ENCODE measurements around the gene MED31.

The MED31 gene

DNA sequence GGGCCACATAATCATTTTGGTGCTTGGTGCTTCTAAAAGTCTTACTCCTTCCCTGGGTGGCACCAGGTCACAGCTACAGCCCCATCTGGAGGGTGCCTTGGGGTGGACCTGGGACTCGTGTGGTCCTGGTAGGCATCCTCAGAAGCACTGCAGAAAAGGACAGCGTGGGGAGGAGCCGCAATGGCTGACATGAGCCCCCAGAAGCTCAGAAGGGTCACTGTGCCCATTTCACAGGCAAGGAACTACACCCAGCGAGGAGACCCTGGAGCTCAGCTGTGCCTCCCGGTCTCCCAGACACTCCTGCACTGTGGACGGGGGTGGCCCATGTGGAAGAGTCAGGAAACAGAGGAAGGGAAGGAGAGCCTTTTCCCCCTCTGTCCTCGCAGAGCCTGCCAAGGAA lies 26.5 kb upstream of the MED31 start:
- peaks cover 6 to 16% of the 10 kb centered on the region in 2 donors for H3K27me3 ChIP-seq (ENCODE audit: control insufficient read depth in 2 of 2, insufficient read depth in 2 of 2, low read length in 2 of 2)
- H3K36me3 ChIP-seq (ENCODE audit: control insufficient read depth in 2 of 2, insufficient read depth in 2 of 2, low read length in 2 of 2): no peaks in the 10 kb centered on the region
- H3K4me3 ChIP-seq (ENCODE audit: low read length in 2 of 2): no peak overlapping the region
- H3K27ac ChIP-seq (ENCODE audit: low read depth in 2 of 2, low read length in 2 of 2): no peak overlapping the region
- H3K9me3 ChIP-seq (ENCODE audit: control insufficient read depth in 2 of 2, low read length in 2 of 2): no peaks in the 10 kb centered on the region
- H3K9ac ChIP-seq (ENCODE audit: low read depth in 1 of 2, low read length in 2 of 2): no peak overlapping the region
- no peaks in the 10 kb centered on the region for H3K4me1 ChIP-seq (ENCODE audit: control insufficient read depth in 2 of 2, insufficient read depth in 2 of 2, low read length in 2 of 2)

DNA sequence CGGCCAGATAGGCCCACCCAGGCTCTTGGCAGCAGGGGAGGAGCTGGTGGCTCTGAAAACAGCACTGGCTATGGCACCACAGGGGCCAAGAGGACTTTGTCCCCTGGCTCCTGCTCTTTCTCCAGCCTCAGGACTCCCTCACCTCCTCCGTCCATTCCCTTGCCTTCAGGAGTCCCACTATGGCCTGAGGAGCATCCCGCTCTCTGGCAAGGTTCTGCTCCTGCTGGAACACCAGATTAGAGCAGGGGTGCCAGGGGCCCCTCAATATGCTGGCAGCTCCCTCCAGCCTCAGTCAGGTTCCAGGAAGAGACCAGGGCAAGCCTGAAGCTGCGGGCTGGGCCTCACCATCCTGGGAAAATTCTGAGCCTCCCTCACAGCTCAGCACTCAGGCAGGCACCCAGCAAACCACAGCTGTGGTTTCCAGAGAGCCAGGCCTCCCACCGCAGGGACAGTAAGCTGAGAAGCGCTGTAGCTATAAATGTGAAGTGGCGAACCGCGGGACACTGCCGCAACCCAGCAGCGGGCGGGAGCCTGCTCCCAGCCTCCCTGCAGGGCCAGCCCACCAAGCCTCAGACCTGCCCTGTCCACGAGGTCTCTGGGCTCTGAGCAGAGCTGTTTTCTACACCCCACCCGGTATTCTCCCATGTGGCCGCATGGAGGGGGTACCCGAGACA lies 25.9 kb upstream of the MED31 start:
- Histone ChIP-seq H3K4me3 (ENCODE audit: low read length in 2 of 2) (no peak overlapping the region), H3K9me3 (ENCODE audit: control insufficient read depth in 2 of 2, low read length in 2 of 2) (no peaks in the 10 kb centered on the region), H3K9ac (ENCODE audit: low read depth in 1 of 2, low read length in 2 of 2) (no peak overlapping the region), H3K4me1 (ENCODE audit: control insufficient read depth in 2 of 2, insufficient read depth in 2 of 2, low read length in 2 of 2) (no peaks in the 10 kb centered on the region), H3K27me3 (ENCODE audit: control insufficient read depth in 2 of 2, insufficient read depth in 2 of 2, low read length in 2 of 2) (peaks cover 6 to 14% of the 10 kb centered on the region in 2 donors), H3K36me3 (ENCODE audit: control insufficient read depth in 2 of 2, insufficient read depth in 2 of 2, low read length in 2 of 2) (no peaks in the 10 kb centered on the region), H3K27ac (ENCODE audit: low read depth in 2 of 2, low read length in 2 of 2) (no peak overlapping the region)

DNA sequence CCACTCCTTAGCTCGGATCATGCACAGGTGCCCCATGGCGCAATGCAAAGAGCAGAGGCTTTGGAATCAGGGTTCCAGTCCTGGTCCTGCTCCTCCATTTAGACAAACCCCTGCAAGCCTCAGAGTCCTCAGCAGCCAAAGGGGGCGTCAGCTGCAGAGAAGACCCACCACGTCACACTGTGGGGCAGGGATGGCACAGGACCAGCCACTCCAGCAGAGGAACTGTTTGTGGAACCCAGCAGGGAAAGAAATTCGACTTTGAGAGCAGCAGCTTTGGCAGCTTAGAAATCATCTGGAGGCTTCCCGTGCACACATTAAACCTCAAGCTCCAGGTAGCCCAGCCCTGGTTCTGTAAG lies 25.4 kb upstream of the MED31 start:
- no peaks in the 10 kb centered on the region for H3K9me3 ChIP-seq (ENCODE audit: control insufficient read depth in 2 of 2, low read length in 2 of 2)
- no peak overlapping the region for H3K27ac ChIP-seq (ENCODE audit: low read depth in 2 of 2, low read length in 2 of 2)
- no peak overlapping the region for H3K4me3 ChIP-seq (ENCODE audit: low read length in 2 of 2)
- no peak overlapping the region for H3K9ac ChIP-seq (ENCODE audit: low read depth in 1 of 2, low read length in 2 of 2)
- peaks cover 6 to 13% of the 10 kb centered on the region in 2 donors for H3K27me3 ChIP-seq (ENCODE audit: control insufficient read depth in 2 of 2, insufficient read depth in 2 of 2, low read length in 2 of 2)
- no peaks in the 10 kb centered on the region for H3K4me1 ChIP-seq (ENCODE audit: control insufficient read depth in 2 of 2, insufficient read depth in 2 of 2, low read length in 2 of 2)
- no peaks in the 10 kb centered on the region for H3K36me3 ChIP-seq (ENCODE audit: control insufficient read depth in 2 of 2, insufficient read depth in 2 of 2, low read length in 2 of 2)

DNA sequence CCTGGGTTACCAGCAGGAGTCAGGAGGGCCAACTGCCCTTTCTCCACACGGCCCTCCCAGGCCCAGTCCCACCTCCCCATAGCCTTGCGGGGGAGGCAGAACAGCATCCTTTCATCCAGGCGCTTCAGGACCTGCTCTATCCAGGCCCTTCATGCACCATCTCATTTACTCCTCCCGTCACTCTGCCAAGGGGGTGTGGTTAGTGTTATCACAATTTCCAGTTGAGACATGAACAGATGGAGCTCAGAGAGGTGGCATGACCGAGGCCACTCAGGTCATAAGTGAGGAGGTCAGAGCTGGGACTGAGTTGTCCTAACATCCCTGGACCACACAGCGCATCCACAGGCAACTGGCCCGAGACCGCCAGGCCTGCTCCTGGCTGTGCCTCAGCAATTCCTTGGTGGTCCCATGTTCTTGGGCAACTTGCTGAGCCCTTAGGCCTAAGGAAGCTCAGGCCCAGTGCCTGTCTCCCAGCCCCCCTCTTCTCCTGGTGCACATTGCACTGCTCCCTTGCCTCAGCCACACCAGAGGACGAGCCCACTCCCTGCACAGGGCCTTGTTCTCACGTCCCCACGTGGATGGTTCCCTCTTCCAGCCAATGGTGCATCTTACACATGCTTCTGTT lies 23.9 kb upstream of the MED31 start:
- Histone ChIP-seq H3K27me3 (ENCODE audit: control insufficient read depth in 2 of 2, insufficient read depth in 2 of 2, low read length in 2 of 2) (peaks cover 6 to 13% of the 10 kb centered on the region in 2 donors), H3K4me3 (ENCODE audit: low read length in 2 of 2) (no peak overlapping the region), H3K4me1 (ENCODE audit: control insufficient read depth in 2 of 2, insufficient read depth in 2 of 2, low read length in 2 of 2) (no peaks in the 10 kb centered on the region), H3K36me3 (ENCODE audit: control insufficient read depth in 2 of 2, insufficient read depth in 2 of 2, low read length in 2 of 2) (no peaks in the 10 kb centered on the region), H3K27ac (ENCODE audit: low read depth in 2 of 2, low read length in 2 of 2) (no peak overlapping the region), H3K9ac (ENCODE audit: low read depth in 1 of 2, low read length in 2 of 2) (no peak overlapping the region), H3K9me3 (ENCODE audit: control insufficient read depth in 2 of 2, low read length in 2 of 2) (no peaks in the 10 kb centered on the region)

DNA sequence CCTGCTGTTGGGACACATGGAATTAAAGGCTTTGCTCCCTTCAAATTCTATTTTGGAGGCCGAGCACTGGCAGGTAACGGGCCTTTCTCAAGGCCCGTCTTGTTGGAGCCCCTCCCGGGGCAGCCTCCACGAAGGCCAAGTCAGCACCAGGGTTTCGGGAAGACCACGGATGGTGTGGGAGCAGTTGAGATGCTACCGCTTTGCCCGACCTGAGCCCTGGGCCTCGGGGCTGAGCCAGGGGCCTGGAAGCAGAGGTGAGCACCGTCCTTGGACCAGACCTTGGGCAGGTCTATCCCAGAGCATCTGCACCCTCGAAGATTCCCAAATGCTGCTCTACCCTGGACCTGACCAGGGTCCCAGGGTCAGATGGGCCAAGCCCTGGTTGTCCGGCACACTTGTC lies 23.2 kb upstream of the MED31 start:
- H3K9ac ChIP-seq (ENCODE audit: low read depth in 1 of 2, low read length in 2 of 2): no peak overlapping the region
- H3K4me1 ChIP-seq (ENCODE audit: control insufficient read depth in 2 of 2, insufficient read depth in 2 of 2, low read length in 2 of 2): no peaks in the 10 kb centered on the region
- H3K36me3 ChIP-seq (ENCODE audit: control insufficient read depth in 2 of 2, insufficient read depth in 2 of 2, low read length in 2 of 2): no peaks in the 10 kb centered on the region
- no peak overlapping the region for H3K27ac ChIP-seq (ENCODE audit: low read depth in 2 of 2, low read length in 2 of 2)
- no peak overlapping the region for H3K4me3 ChIP-seq (ENCODE audit: low read length in 2 of 2)
- no peaks in the 10 kb centered on the region for H3K9me3 ChIP-seq (ENCODE audit: control insufficient read depth in 2 of 2, low read length in 2 of 2)
- H3K27me3 ChIP-seq (ENCODE audit: control insufficient read depth in 2 of 2, insufficient read depth in 2 of 2, low read length in 2 of 2): peaks cover 6 to 13% of the 10 kb centered on the region in 2 donors

DNA sequence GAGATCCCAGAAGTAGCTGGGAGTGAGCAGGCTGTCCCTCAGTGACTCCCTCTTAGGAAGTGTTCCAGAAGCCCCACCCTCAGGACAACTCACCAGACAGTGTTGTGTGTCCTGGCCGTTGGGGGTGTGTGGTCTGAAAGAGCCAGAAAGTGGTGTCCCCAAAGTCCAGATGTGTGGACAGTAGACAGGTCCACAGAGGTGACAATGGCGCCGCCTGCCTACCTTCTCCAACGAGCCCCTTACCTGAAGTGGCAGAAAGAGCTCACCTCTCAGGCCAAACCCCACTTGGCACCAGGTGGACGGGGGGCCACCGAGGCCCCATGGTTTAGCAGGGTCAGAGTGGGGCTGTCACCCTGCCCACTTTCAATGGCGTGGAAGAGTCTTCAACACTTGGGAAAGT lies 20.0 kb upstream of the MED31 start:
- no peaks in the 10 kb centered on the region for H3K36me3 ChIP-seq (ENCODE audit: control insufficient read depth in 2 of 2, insufficient read depth in 2 of 2, low read length in 2 of 2)
- peaks cover 0 to 1% of the 10 kb centered on the region in 2 donors for H3K27me3 ChIP-seq (ENCODE audit: control insufficient read depth in 2 of 2, insufficient read depth in 2 of 2, low read length in 2 of 2)
- H3K9me3 ChIP-seq (ENCODE audit: control insufficient read depth in 2 of 2, low read length in 2 of 2): no peaks in the 10 kb centered on the region
- H3K4me1 ChIP-seq (ENCODE audit: control insufficient read depth in 2 of 2, insufficient read depth in 2 of 2, low read length in 2 of 2): no peaks in the 10 kb centered on the region
- no peak overlapping the region for H3K4me3 ChIP-seq (ENCODE audit: low read length in 2 of 2)
- H3K27ac ChIP-seq (ENCODE audit: low read depth in 2 of 2, low read length in 2 of 2): no peak overlapping the region
- no peak overlapping the region for H3K9ac ChIP-seq (ENCODE audit: low read depth in 1 of 2, low read length in 2 of 2)

DNA sequence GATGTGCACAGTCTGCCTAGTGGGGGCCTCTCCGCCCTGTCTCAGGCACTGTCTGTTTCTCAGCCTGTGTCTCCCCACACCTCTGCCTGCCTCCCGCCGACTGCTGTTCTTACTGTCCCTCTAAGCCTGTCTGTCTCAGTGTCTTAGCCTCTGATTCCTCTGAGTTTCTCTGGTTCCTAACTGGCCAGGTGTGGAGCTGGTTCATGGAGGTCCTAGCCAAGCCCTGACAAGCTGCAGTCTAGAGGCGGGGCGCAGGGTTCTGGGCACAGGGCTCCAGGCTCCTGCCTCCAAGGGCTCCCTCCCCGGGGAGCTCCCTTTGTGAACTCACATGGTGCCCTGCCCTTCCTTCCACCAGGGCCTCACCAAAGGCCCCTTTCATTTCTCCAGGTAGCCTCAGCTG lies 19.6 kb upstream of the MED31 start:
- Histone ChIP-seq H3K9me3 (ENCODE audit: control insufficient read depth in 2 of 2, low read length in 2 of 2) (no peaks in the 10 kb centered on the region), H3K9ac (ENCODE audit: low read depth in 1 of 2, low read length in 2 of 2) (no peak overlapping the region), H3K4me1 (ENCODE audit: control insufficient read depth in 2 of 2, insufficient read depth in 2 of 2, low read length in 2 of 2) (peaks cover 2 to 3% of the 10 kb centered on the region in 2 donors), H3K27ac (ENCODE audit: low read depth in 2 of 2, low read length in 2 of 2) (no peak overlapping the region), H3K36me3 (ENCODE audit: control insufficient read depth in 2 of 2, insufficient read depth in 2 of 2, low read length in 2 of 2) (no peaks in the 10 kb centered on the region), H3K4me3 (ENCODE audit: low read length in 2 of 2) (no peak overlapping the region), H3K27me3 (ENCODE audit: control insufficient read depth in 2 of 2, insufficient read depth in 2 of 2, low read length in 2 of 2) (no peaks in the 10 kb centered on the region)

DNA sequence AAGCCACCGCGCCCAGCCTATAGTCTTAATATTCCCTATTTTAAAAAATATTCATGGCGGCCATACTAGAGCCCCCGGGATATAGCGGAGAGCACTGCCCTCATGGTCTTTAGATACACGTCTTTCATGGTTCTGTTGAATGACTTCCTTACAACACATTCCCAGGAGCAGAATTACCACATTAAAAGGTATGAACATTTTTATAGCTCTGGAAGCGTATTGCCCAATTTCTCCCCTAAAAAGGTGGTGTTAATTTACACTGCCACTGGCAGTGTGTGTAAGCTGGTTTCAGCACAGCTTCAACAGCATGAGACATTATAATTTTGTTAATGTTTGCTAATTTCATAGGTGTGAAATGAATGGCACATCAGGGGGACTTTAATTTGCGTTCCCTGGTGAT lies 19.2 kb upstream of the MED31 start:
- Histone ChIP-seq H3K27ac (ENCODE audit: low read depth in 2 of 2, low read length in 2 of 2) (no peak overlapping the region), H3K4me3 (ENCODE audit: low read length in 2 of 2) (no peak overlapping the region), H3K4me1 (ENCODE audit: control insufficient read depth in 2 of 2, insufficient read depth in 2 of 2, low read length in 2 of 2) (peaks cover 2 to 3% of the 10 kb centered on the region in 2 donors), H3K9me3 (ENCODE audit: control insufficient read depth in 2 of 2, low read length in 2 of 2) (no peaks in the 10 kb centered on the region), H3K27me3 (ENCODE audit: control insufficient read depth in 2 of 2, insufficient read depth in 2 of 2, low read length in 2 of 2) (no peaks in the 10 kb centered on the region), H3K36me3 (ENCODE audit: control insufficient read depth in 2 of 2, insufficient read depth in 2 of 2, low read length in 2 of 2) (no peaks in the 10 kb centered on the region), H3K9ac (ENCODE audit: low read depth in 1 of 2, low read length in 2 of 2) (no peak overlapping the region)

DNA sequence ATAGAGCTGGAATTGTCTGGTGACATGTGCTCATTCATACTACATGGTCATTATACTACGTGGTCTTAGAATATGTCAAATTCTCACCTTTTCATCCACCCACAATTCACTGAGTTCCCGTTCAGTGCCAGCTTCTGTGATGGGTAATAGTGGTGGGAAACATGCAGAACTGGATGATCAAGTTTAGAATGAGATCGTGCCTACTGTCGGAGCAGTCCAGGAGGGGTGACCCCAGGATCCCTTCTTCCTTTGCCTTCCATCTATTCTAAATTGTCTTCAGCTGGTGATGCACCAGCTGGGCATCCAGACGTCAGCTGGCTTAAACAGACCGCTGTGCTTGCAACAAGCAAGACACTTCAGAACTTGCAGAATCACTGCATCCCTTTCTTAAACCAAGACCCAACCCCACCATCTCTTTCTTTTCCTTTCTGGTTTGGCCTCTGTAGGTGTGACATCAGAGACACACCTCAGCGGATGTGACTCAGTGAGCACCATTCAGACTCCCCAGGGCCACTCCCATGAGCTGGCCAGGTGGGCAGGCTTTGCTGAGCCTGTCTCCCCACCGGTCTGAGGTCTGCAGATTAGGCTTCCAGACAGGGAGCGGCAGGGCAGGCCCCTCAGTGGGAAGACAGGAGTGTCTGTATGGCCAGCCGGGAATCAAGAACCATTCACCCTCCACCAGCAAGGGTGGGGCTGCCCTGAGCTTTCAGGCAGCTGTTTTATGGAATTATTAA lies 18.2 kb upstream of the MED31 start:
- no peaks in the 10 kb centered on the region for H3K9me3 ChIP-seq (ENCODE audit: control insufficient read depth in 2 of 2, low read length in 2 of 2)
- H3K4me3 ChIP-seq (ENCODE audit: low read length in 2 of 2): no peak overlapping the region
- no peaks in the 10 kb centered on the region for H3K27me3 ChIP-seq (ENCODE audit: control insufficient read depth in 2 of 2, insufficient read depth in 2 of 2, low read length in 2 of 2)
- no peak overlapping the region for H3K9ac ChIP-seq (ENCODE audit: low read depth in 1 of 2, low read length in 2 of 2)
- no peaks in the 10 kb centered on the region for H3K36me3 ChIP-seq (ENCODE audit: control insufficient read depth in 2 of 2, insufficient read depth in 2 of 2, low read length in 2 of 2)
- peaks cover 2 to 3% of the 10 kb centered on the region in 2 donors for H3K4me1 ChIP-seq (ENCODE audit: control insufficient read depth in 2 of 2, insufficient read depth in 2 of 2, low read length in 2 of 2)
- no peak overlapping the region for H3K27ac ChIP-seq (ENCODE audit: low read depth in 2 of 2, low read length in 2 of 2)

DNA sequence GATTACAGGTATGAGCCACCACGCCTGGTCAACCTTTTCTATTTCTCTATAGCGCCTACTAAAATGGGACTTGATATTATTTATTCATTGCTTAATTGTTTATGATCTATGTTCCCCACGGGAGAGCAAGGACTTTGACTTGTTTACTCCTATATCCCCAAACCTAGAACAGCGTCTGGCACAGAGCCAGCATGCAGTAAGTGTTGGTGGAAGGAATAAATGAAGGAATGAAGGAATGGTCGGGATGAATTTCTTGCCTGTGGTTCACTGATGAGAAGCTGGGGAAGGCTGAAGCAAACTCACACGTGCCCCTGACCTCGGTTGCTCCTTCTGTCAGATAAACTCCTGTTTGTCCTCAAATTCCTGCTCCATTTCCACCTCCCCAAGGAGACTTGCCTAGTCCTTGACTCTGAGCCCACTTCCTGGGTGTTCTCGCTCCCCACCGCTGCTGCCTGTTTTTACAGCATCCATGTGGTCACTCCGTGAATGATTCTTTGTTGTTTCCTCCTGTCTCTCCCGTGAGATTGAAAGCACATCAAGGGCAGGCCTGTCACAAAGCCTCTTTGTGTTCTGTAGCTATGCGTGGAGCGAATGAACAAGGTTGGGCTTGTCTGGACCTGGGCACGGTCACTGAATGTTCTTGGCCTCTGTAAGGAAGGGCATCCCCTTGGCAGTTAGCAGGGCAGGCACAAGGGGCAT lies 17.5 kb upstream of the MED31 start:
- H3K36me3 ChIP-seq (ENCODE audit: control insufficient read depth in 2 of 2, insufficient read depth in 2 of 2, low read length in 2 of 2): no peaks in the 10 kb centered on the region
- no peak overlapping the region for H3K4me3 ChIP-seq (ENCODE audit: low read length in 2 of 2)
- H3K9me3 ChIP-seq (ENCODE audit: control insufficient read depth in 2 of 2, low read length in 2 of 2): no peaks in the 10 kb centered on the region
- H3K9ac ChIP-seq (ENCODE audit: low read depth in 1 of 2, low read length in 2 of 2): no peak overlapping the region
- H3K27ac ChIP-seq (ENCODE audit: low read depth in 2 of 2, low read length in 2 of 2): no peak overlapping the region
- peaks cover 2 to 3% of the 10 kb centered on the region in 2 donors for H3K4me1 ChIP-seq (ENCODE audit: control insufficient read depth in 2 of 2, insufficient read depth in 2 of 2, low read length in 2 of 2)
- no peaks in the 10 kb centered on the region for H3K27me3 ChIP-seq (ENCODE audit: control insufficient read depth in 2 of 2, insufficient read depth in 2 of 2, low read length in 2 of 2)

All from mucosa of rectum (tissue), 2 donors.